SHP77 treated with DMSO at 0.1 percent for 48 hours (cell line): ENCODE results near the gene LBH.
"Not testable (repeated sequence)": the region's sequence is repeated elsewhere in the genome, so short reads cannot be mapped to it uniquely, and the experiment has no call there.

ENCODE experiments used
- DNase-seq: peaks from one replicate; lab custom pipeline; 2025; lab: John Stamatoyannopoulos, UW

LBH gene

GRCh38 chr2:30259071-30259470 is 27.7 kb downstream of the LBH start:
- no peak for DNase-seq

GRCh38 chr2:30259827-30260679 is 28.7 kb downstream of the LBH start:
- DNase-seq = no peak

GRCh38 chr2:30260941-30261340 is 29.6 kb downstream of the LBH start:
- DNase-seq = no peak

- no peak for DNase-seq
Measured at GRCh38 chr2:30261695-30262211, 30.4 kb downstream of the LBH start.

GRCh38 chr2:30262716-30263309 is 31.5 kb downstream of the LBH start:
- no peak for DNase-seq

- DNase-seq = no peak
Measured at GRCh38 chr2:30264274-30264673, 32.9 kb downstream of the LBH start.

GRCh38 chr2:30265052-30266015 is 34.0 kb downstream of the LBH start:
- no peak for DNase-seq

- no peak for DNase-seq
Measured at GRCh38 chr2:30266051-30266621, 34.8 kb downstream of the LBH start.

- no peak for DNase-seq
Measured at GRCh38 chr2:30266705-30267104, 35.4 kb downstream of the LBH start.

- no peak for DNase-seq
Measured at GRCh38 chr2:30267161-30267975, 36.0 kb downstream of the LBH start.

- DNase-seq = no peak
Measured at GRCh38 chr2:30268296-30268871, 37.0 kb downstream of the LBH start.

- not testable (repeated sequence) for DNase-seq
Measured at GRCh38 chr2:30269114-30269770, 37.9 kb downstream of the LBH start.

- no peak for DNase-seq
Measured at GRCh38 chr2:30269771-30270145, 38.4 kb downstream of the LBH start.

GRCh38 chr2:30270166-30270565 is 38.8 kb downstream of the LBH start:
- no peak for DNase-seq

- DNase-seq = no peak
Measured at GRCh38 chr2:30271301-30271700, 40.0 kb downstream of the LBH start.

- DNase-seq = no peak
Measured at GRCh38 chr2:30272286-30272685, 41.0 kb downstream of the LBH start.

- DNase-seq = no peak
Measured at GRCh38 chr2:30272761-30273573, 41.6 kb downstream of the LBH start.

GRCh38 chr2:30273574-30273929 is 42.2 kb downstream of the LBH start:
- no peak for DNase-seq

- DNase-seq = no peak
Measured at GRCh38 chr2:30275256-30275655, 43.9 kb downstream of the LBH start.
